OCI-LY1 (cell line): ENCODE measurements around the gene EML1.

Experiments
- H2AFZ ChIP-seq: fragments of 200-600 bp; sonication (generic), shearing (Covaris generic); 2 replicates; pipeline ENCODE4 v1.6.0; 2014; ENCODE audit warnings: antibody characterized with exemption, mild to moderate bottlenecking, low read length
- H3F3A ChIP-seq: fragments of 200-600 bp; sonication (generic), shearing (Covaris generic); 2 replicates; pipeline ENCODE4 v1.6.0; 2014; ENCODE audit warnings: mild to moderate bottlenecking, antibody characterized with exemption, low read length, moderate library complexity; ENCODE audit not compliant: insufficient read depth
- H3K27ac ChIP-seq: fragments of 200-600 bp; sonication (generic); 2 replicates; pipeline ENCODE4 v1.5.1; 2014; ENCODE audit warnings: low read length, mixed run types, mild to moderate bottlenecking, low read depth; ENCODE audit not compliant: poor library complexity, severe bottlenecking
- H3K27me3 ChIP-seq: fragments of 200-600 bp; sonication (generic); 2 replicates; pipeline ENCODE4 v1.6.0; 2014; ENCODE audit warnings: antibody characterized with exemption, mild to moderate bottlenecking, low read length, moderate library complexity; ENCODE audit not compliant: insufficient read depth
- H3K36me3 ChIP-seq: fragments of 200-600 bp; sonication (generic); 2 replicates; pipeline ENCODE4 v1.6.1; 2014; ENCODE audit warnings: mild to moderate bottlenecking, antibody characterized with exemption, low read length, moderate library complexity, mixed read lengths; ENCODE audit not compliant: insufficient read depth
- H3K4me1 ChIP-seq: fragments of 200-600 bp; sonication (generic); 2 replicates; pipeline ENCODE4 v1.5.1; 2014; ENCODE audit warnings: mild to moderate bottlenecking, low read length, moderate library complexity; ENCODE audit not compliant: insufficient read depth, severe bottlenecking
- H3K4me2 ChIP-seq: fragments of 200-600 bp; sonication (generic), shearing (Covaris generic); 2 replicates; pipeline ENCODE4 v1.6.1; 2014; ENCODE audit warnings: low read length
- H3K4me3 ChIP-seq: fragments of 200-600 bp; sonication (generic); 2 replicates; pipeline ENCODE4 v1.5.1; 2014; ENCODE audit warnings: low read length, low read depth, mild to moderate bottlenecking, mixed read lengths; ENCODE audit not compliant: poor library complexity, severe bottlenecking
- H3K79me2 ChIP-seq: fragments of 200-600 bp; shearing (Covaris generic); 2 replicates; pipeline ENCODE4 v1.6.1; 2016; ENCODE audit warnings: mixed run types, low read length, mixed read lengths; ENCODE audit not compliant: insufficient read depth
- H3K9ac ChIP-seq: fragments of 200-600 bp; sonication (generic), shearing (Covaris generic); 2 replicates; pipeline ENCODE4 v1.6.1; 2014; ENCODE audit warnings: mild to moderate bottlenecking, low read length, mixed read lengths
- H3K9me2 ChIP-seq: fragments of 200-600 bp; sonication (generic), shearing (Covaris generic); 2 replicates; pipeline ENCODE4 v1.6.1; 2014; ENCODE audit warnings: low read depth, mild to moderate bottlenecking, low read length, mixed read lengths
- H3K9me3 ChIP-seq: fragments of 200-600 bp; shearing (Covaris generic); 2 replicates; pipeline ENCODE4 v1.6.1; 2014; ENCODE audit warnings: low read length, mixed read lengths
- H4K20me1 ChIP-seq: fragments of 200-600 bp; sonication (generic), shearing (Covaris generic); 2 replicates; pipeline ENCODE4 v1.6.0; 2016; ENCODE audit warnings: mild to moderate bottlenecking, low read length; ENCODE audit not compliant: insufficient read depth
- EZH2 ChIP-seq: fragments of 200-600 bp; sonication (generic), shearing (Covaris generic); IDR thresholded peaks from 2 replicates; pipeline ENCODE4 v1.8.0; 2017; ENCODE audit warnings: borderline replicate concordance, mixed run types, mild to moderate bottlenecking, antibody characterized with exemption, low read length, moderate library complexity, mixed read lengths
- TF ChIP-seq, protein P1 (sequence below): fragments of 200-600 bp; sonication (generic), shearing (Covaris generic); IDR thresholded peaks from 2 replicates; pipeline ENCODE4 v1.5.1; 2017; ENCODE audit warnings: mild to moderate bottlenecking, antibody characterized with exemption, low read length, moderate library complexity, mixed read lengths

The EML1 gene

GRCh38 chr14:99758121-99758821 is 34.9 kb upstream of the EML1 start:
- no peaks in the 10 kb centered on the region for H3K27me3 ChIP-seq
- H3K9me2 ChIP-seq = no peaks in the 10 kb centered on the region
- H3K9ac ChIP-seq = no peak overlapping the region
- no peaks in the 10 kb centered on the region for H3K36me3 ChIP-seq
- H3K79me2 ChIP-seq = no peaks in the 10 kb centered on the region
- no peaks in the 10 kb centered on the region for H4K20me1 ChIP-seq
- no peaks in the 10 kb centered on the region for H3F3A ChIP-seq
- H3K27ac ChIP-seq = no peak overlapping the region
- H2AFZ ChIP-seq = no peak overlapping the region
- no peak overlapping the region for H3K4me3 ChIP-seq
- no peaks in the 10 kb centered on the region for H3K4me1 ChIP-seq
- no peak for TF ChIP-seq EZH2
- TF ChIP-seq, protein P1, sequence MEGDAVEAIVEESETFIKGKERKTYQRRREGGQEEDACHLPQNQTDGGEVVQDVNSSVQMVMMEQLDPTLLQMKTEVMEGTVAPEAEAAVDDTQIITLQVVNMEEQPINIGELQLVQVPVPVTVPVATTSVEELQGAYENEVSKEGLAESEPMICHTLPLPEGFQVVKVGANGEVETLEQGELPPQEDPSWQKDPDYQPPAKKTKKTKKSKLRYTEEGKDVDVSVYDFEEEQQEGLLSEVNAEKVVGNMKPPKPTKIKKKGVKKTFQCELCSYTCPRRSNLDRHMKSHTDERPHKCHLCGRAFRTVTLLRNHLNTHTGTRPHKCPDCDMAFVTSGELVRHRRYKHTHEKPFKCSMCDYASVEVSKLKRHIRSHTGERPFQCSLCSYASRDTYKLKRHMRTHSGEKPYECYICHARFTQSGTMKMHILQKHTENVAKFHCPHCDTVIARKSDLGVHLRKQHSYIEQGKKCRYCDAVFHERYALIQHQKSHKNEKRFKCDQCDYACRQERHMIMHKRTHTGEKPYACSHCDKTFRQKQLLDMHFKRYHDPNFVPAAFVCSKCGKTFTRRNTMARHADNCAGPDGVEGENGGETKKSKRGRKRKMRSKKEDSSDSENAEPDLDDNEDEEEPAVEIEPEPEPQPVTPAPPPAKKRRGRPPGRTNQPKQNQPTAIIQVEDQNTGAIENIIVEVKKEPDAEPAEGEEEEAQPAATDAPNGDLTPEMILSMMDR = no peak
- no peak overlapping the region for H3K4me2 ChIP-seq
- no peaks in the 10 kb centered on the region for H3K9me3 ChIP-seq

- H4K20me1 ChIP-seq = no peaks in the 10 kb centered on the region
- H3K4me3 ChIP-seq = no peak overlapping the region
- H3K36me3 ChIP-seq = no peaks in the 10 kb centered on the region
- H3K4me1 ChIP-seq = no peaks in the 10 kb centered on the region
- H3K9me2 ChIP-seq = no peaks in the 10 kb centered on the region
- no peaks in the 10 kb centered on the region for H3K27me3 ChIP-seq
- H3K27ac ChIP-seq = no peak overlapping the region
- no peaks in the 10 kb centered on the region for H3K79me2 ChIP-seq
- no peaks in the 10 kb centered on the region for H3F3A ChIP-seq
- H3K9me3 ChIP-seq = no peaks in the 10 kb centered on the region
- H3K4me2 ChIP-seq = no peak overlapping the region
- no peak overlapping the region for H3K9ac ChIP-seq
- H2AFZ ChIP-seq = no peak overlapping the region
- no peak for TF ChIP-seq EZH2
- TF ChIP-seq, protein P1 = no peak
These were observed 34.2 kb upstream of the EML1 start for GRCh38 chr14:99758872-99759545.

DNA sequence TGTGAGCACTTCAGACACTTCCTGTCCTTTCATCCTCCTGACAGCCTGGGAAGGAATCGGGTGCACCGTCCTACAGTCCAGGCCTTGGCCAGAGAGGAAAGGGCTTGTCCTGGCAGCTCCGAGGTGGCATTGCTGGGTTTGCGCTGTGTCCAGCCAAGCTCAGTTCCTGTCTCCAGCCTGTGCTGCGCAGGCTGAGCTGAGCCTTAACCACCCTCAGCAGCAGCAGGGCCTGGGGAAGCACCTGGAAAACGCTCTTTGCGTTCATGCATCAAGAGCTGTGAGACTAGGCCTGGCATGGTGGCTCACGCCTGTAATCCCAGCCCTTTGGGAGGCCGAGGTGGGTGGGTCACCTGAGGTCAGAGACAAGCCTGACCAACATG is 33.7 kb upstream of the EML1 start:
- no peaks in the 10 kb centered on the region for H3F3A ChIP-seq
- no peak overlapping the region for H3K9ac ChIP-seq

More for the DNA sequence above, 33.7 kb upstream of the EML1 start:
- Histone ChIP-seq H3K27me3 (no peaks in the 10 kb centered on the region), H2AFZ (no peak overlapping the region), H4K20me1 (no peaks in the 10 kb centered on the region), H3K4me3 (no peak overlapping the region), H3K79me2 (no peaks in the 10 kb centered on the region), H3K4me2 (no peak overlapping the region), H3K4me1 (no peaks in the 10 kb centered on the region), H3K9me3 (no peaks in the 10 kb centered on the region), H3K9me2 (no peaks in the 10 kb centered on the region), H3K27ac (no peak overlapping the region), H3K36me3 (no peaks in the 10 kb centered on the region)
- TF ChIP-seq EZH2 = no peak
- TF ChIP-seq, protein P1 = no peak
